ENCODE measurements around the gene MINK1.

- TF ChIP-seq EZH2 (IDR thresholded peaks at IDR 0.05; ENCODE audit: borderline replicate concordance, insufficient read depth, low read depth, low read length, poor library complexity, severe bottlenecking), result no peak
- TF ChIP-seq, protein P1, sequence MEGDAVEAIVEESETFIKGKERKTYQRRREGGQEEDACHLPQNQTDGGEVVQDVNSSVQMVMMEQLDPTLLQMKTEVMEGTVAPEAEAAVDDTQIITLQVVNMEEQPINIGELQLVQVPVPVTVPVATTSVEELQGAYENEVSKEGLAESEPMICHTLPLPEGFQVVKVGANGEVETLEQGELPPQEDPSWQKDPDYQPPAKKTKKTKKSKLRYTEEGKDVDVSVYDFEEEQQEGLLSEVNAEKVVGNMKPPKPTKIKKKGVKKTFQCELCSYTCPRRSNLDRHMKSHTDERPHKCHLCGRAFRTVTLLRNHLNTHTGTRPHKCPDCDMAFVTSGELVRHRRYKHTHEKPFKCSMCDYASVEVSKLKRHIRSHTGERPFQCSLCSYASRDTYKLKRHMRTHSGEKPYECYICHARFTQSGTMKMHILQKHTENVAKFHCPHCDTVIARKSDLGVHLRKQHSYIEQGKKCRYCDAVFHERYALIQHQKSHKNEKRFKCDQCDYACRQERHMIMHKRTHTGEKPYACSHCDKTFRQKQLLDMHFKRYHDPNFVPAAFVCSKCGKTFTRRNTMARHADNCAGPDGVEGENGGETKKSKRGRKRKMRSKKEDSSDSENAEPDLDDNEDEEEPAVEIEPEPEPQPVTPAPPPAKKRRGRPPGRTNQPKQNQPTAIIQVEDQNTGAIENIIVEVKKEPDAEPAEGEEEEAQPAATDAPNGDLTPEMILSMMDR (IDR thresholded peaks at IDR 0.05), result no peak
These were observed 26.7 kb upstream of the MINK1 start for GRCh38 chr17:4806456-4806776.
